ENCODE results near the gene NTHL1.
A peak's percentile ranks its signal among the peaks of the same experiment; 100 is the strongest.

Gene NTHL1

GRCh38 chr16:2008009-2008526, 39.6 kb downstream of the NTHL1 start:
- peak; percentile 64 for DNase-seq (ENCODE audit: low read depth)

DNA sequence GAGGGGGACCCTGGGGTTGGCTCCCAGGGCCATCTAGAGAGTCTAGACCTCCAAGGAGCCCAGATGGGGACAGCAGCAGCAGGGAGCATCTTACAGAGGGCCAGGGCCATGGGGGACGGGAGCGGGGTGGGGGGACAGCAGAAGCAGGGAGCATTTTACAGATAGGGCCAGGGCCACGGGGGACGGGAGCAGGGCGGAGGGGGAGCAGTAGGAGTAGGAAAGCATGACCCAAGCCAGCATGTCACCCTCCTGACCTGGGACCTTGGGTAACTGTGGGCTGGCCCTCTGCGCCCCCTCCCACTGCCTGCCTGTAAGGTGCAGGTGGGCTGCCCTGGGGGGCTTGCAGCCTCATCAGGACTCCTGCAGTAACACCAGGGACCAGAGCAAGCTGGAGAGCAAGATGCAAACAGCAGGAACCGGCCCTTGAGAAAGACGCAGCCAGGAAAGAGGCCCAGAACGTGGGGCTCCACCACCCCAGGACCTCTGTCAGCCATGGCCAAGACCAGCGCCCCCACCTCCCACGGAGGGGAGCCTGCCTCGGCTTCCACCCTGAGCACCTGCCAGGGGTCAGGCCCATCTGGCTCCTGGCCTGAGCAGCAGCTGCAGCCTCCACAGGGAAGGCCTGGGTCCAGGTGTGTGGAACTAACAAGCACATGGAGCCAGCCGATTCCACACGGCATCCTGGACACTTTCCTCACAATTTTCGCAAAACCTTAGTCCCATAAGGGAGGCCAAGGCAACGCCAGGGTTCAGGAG, 40.4 kb downstream of the NTHL1 start:
- DNase-seq (ENCODE audit: low read depth): no peak

DNA sequence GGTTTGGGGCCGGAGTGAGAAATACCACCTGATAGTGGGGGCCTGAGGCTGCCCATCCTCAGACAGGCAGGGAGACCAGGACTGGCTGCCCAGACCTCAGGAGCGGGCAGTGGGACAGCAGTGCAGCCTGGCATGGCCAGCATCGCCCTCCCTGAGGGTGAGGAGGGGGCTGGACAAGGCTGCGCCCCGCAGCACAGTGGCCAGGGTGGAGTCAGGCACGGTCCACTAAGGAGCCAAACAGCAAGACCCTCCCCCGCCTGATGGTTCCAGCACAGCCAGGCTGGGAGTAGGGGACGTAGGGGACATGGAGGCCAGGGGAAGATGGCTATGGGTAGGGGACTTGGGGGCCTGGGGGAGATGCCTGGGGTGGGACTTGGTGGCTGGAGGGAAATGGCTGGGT, 41.3 kb downstream of the NTHL1 start:
- no peak for DNase-seq (ENCODE audit: low read depth)

DNA sequence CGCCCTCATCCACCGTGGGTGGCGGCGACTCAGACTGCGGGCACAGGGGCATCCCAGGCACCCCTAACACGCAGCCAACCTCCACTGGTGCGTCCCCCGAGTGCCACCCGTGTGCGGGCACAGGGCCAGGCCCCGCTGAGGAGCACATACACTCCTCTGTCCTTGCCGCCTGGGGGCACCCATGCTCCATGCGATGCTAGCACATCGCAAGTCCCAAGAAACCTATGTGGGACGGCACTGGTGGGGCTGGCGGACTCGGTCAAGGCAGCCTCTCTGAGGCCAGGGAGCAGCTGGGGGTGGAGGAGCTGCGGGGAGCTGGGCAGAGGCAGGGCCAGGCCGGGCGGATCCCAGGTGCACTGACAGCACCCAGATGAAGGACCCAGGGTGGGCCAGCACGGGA, 42.0 kb downstream of the NTHL1 start:
- DNase-seq (ENCODE audit: low read depth): no peak

- no peak for DNase-seq (ENCODE audit: low read depth)
Measured at GRCh38 chr16:2004795-2005517, 42.7 kb downstream of the NTHL1 start.

DNA sequence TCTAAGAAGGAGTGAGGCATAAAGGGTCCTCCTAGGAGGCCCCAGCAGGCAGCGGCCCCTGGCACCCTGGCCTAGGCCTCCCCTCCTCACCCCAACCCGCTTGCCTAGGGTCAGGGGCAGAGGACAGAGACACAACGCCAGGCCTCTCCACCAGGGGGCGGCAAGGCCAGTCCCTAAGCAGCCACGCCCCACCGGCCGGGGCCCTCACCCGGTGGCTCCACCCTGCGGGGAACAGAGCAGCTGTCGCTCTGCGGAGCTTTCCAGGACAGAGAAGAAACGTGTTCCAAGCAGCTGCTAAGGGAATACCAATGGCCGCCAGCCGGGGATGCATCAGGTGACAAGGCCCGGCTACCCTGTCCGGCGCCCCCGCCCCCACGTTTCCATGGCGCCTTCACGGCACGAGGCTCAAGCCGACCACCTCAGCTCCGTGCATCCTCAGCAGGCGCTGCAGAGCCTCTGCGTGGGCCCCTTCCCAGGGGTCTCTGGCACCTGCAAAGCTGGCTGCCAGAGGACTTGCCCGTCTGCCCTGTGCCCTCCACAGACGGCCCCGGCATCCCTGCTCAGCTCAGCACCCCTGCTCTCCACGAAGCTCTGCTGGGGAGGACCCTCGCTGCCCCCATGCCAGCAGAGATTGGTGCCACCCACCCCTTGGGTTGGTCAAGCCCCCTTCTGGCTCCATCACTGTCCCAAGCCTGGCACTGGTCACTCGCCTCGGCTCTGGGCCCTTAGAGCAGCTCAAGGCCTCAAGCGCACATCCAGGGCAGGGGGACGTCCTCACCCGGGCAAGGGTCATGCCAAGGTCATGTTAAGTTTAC, 43.6 kb downstream of the NTHL1 start:
- DNase-seq (ENCODE audit: low read depth): peak; percentile 80

DNA sequence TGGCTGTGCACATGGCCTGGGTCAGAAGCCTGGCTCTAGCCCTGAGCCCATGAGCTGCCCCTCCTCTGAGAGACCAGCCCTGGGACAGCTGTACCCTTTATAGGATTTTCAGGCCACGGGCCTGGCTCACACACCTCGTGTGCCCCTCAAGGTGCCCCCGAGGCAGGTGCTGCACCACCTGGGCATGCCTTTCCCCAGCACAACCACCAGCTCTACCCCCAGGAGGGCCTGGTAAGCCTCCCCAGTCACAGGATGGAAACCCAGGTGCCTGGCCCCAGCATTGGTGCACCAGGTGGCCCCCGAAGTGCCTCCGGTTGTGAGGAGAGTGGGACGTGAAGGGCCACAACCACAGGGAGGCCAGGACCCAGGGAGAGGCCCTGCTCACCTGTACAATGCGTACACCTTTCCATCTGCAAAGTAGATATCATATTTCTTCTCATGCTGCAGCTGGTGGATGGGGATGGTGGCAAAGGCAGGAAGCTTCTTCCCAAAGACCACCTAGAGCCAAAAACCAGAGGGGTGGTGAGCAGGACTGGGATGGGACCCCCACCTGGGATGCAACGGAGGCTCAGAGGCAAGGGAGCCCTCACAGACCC, 44.3 kb downstream of the NTHL1 start:
- DNase-seq (ENCODE audit: low read depth): no peak

- no peak for DNase-seq (ENCODE audit: low read depth)
Measured at GRCh38 chr16:2002406-2003230, 45.0 kb downstream of the NTHL1 start.

- no peak for DNase-seq (ENCODE audit: low read depth)
Measured at GRCh38 chr16:2001456-2002355, 45.9 kb downstream of the NTHL1 start.

DNA sequence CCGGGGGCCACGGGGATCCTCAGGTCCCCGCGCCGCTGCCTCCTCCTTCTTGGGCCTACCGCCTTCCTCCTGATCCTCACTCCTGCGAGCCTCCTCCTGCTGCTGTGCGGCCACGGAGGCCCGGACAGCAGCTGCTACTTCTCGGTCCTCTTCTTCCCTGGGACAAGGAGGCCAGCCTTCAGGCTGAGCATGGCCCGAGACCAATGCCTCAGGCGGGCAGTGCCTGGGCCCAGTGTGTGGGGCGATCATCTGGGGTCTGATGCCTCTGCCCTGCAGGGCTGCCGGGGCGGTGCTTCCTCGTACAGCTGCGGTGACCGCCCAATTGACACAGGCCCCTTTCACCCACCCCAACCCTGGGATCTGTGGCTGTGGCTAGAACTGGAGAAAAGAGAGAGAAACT, 46.6 kb downstream of the NTHL1 start:
- DNase-seq (ENCODE audit: low read depth): no peak

GRCh38 chr16:1999866-2000514, 47.6 kb downstream of the NTHL1 start:
- no peak for DNase-seq (ENCODE audit: low read depth)

GRCh38 chr16:1998852-1999801, 48.5 kb downstream of the NTHL1 start:
- DNase-seq (ENCODE audit: low read depth): no peak

GRCh38 chr16:1998360-1998835, 49.2 kb downstream of the NTHL1 start:
- DNase-seq (ENCODE audit: low read depth): no peak

- peak; percentile 60 for DNase-seq (ENCODE audit: low read depth)
Measured at GRCh38 chr16:1997494-1998359, 49.9 kb downstream of the NTHL1 start.

DNA sequence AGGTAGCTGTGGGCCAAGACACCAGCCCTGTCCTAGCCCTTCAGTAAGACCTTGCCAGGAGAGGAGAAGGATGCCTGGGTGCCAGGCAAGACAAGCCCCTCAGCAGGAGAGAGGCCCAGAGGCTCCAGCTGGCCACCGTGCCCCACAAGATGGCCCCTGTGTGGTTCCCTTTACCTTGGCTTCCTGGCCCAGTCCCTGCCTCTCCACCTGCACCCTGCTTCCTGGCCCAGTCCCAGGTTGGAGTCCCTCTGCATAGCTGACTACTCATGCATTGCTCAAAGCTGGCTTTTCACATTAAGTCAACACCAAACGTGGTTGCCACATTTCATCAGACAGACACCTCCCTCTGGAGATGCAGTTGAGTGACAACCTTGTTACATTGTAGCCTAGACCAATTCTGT, 53.9 kb downstream of the NTHL1 start:
- DNase-seq (ENCODE audit: low read depth): peak; percentile 40

GRCh38 chr16:1992704-1993317, 54.8 kb downstream of the NTHL1 start:
- no peak for DNase-seq (ENCODE audit: low read depth)

Measured in EH (cell line).